CD4-positive, CD25-positive, alpha-beta regulatory T cell (primary cell): ENCODE measurements around the gene TMCC1. TPM values are rescaled to one million over a fixed set of nuclear protein-coding genes. Genes with fewer than 3 reads are reported as not detected.

Source experiments
- polyA plus RNA-seq, 4 donors: library from polyadenylated mRNA; unstranded; fragments of 300-500 nt; fragmentation: Illumina TruSeq; gene quantifications; one replicate each; pipeline ENCODE4 v1.2.3, GENCODE V29; 2021
- total RNA-seq: library from RNA; stranded (reverse); gene quantifications from one replicate; pipeline ENCODE4 v1.2.3, GENCODE V29; 2022

The TMCC1 gene
- total and polyA plus RNA-seq, 5 donors from 2014 or later: 5.2 to 29.2 (median 6.2) TPM

Other genes with a start within 250 kb of the TMCC1 start
- not detected for gene TRH, start 81.0 kb upstream of the TMCC1 start, total RNA-seq
- not detected for gene TRH, start 81.0 kb upstream of the TMCC1 start, polyA plus RNA-seq
- gene ALG1L2, start 188.1 kb upstream of the TMCC1 start, total RNA-seq: 1.4 TPM
- under 1 TPM in 1 of 4 donors, not detected in 3; 0.30 TPM for gene ALG1L2, start 188.1 kb upstream of the TMCC1 start, polyA plus RNA-seq